Activated T-helper 9 cell treated with anti-CD3 and anti-CD28 coated beads, Interleukin-2, amount 50 U/mL, for 16 hours (primary cell): ENCODE data around the gene LPCAT1.

ENCODE experiments used
- DNase-seq: peaks from one replicate; pipeline ENCODE4 v3.0.0-alpha.2; 2020; ENCODE audit warnings: low read depth

Gene LPCAT1

DNA sequence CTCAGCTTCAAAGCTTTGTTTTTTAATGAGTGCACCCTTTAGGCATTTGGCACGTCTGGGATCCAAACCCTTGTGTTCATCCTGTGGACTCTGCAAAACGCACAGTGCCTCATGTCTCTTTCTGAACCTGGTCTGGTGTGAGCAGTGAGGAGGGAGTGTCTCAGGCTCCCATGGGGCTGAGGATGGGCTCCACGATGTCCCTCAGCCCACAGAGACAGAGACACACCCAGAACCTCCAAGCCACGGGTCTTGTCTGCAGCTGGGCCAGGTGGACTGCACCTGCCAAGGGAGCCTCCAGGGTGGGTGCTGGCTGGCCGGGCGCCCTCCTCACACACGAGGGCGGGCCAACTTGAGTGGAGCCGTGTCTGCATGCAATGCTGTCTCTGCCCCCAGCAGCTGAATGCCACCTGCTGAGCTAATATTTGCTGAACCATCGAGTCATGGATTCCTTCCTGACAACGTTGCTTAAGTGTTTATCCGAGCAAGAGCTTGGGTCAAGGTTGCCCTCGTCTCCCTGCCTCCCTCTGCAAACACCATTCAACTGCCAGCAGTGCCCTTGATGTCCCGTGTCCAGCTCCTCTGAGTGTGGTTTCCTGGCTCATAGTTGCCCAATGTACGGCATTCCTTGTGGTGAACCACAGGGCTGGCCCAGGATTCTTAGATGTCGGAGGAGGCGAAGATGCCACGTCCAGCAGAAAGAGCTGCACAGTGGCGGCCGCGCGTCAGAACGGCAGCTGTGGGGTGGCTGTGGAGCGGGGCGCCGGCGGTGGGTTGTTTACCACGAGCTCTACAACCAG lies 31.4 kb upstream of the LPCAT1 start:
- no peak for DNase-seq

DNA sequence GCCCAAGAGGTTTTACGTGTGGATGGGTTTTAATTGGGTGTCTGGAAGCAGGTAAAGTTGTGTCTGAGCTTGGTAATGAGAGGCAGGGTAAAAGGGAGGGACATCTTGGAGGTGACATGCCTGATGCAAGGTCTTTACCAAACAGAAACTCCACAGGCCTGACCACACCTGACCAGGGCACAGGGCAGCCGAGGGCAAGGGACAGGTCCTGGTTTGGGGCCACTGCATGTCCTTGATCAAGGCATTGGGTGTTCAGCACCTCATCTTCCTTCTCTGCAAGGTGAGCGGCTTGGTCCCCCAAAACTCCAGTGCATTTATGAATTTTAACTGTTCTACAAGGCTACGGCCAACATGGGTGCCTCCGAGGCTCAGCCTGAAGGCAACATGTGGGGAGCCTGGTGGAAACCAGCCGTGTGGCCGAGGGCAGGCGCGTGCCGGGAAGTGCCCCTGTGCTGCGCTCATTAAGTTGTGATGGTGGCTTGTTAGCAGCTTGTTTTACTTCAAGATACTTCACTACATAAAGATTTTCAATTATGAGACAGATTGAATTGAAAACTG lies 30.7 kb upstream of the LPCAT1 start:
- no peak for DNase-seq

DNA sequence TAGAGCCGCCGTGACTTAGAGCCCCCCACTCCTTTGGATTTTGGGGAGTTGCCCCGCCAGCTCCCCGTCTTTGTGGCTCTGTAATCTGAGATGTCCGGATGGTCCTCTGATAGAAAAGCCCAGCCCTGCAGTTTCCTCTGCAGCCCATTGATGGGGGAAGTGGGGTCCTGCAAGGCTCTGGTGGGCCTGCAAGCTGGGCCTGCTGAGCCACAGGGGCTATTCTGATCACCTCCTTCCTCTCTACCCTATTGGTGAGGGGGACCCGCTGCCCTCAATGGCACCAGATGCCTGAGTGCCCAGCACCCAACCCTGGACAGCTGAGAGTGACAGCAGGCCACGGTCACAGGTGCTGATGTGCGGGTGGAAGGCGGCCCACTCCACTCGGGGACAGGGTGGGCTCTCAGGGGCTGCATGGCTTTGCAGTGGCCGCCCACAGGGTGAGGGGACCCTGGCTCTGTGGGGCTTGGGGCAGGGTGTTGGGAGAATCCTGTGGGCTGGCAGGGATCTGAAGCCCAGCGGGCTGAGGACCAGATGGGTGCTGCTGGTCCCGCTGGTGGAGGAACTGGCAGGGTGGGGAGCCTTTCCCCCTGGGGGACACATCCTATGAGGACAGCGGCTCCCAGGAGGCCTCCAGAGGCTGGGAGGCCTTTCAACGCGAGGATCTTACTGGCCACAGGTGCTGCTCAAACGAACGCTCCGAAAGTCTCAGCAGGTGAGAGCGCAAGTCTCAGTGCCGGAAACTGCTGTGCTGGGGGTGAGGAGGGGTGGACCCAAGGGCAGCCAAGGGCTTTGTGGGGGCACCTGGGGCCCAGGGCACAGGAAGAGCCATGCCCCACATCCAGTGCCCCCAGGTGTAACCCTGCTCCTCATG lies 30.0 kb upstream of the LPCAT1 start:
- DNase-seq: no peak

GRCh38 chr5:1552521-1553255 lies 28.9 kb upstream of the LPCAT1 start:
- DNase-seq: no peak

DNA sequence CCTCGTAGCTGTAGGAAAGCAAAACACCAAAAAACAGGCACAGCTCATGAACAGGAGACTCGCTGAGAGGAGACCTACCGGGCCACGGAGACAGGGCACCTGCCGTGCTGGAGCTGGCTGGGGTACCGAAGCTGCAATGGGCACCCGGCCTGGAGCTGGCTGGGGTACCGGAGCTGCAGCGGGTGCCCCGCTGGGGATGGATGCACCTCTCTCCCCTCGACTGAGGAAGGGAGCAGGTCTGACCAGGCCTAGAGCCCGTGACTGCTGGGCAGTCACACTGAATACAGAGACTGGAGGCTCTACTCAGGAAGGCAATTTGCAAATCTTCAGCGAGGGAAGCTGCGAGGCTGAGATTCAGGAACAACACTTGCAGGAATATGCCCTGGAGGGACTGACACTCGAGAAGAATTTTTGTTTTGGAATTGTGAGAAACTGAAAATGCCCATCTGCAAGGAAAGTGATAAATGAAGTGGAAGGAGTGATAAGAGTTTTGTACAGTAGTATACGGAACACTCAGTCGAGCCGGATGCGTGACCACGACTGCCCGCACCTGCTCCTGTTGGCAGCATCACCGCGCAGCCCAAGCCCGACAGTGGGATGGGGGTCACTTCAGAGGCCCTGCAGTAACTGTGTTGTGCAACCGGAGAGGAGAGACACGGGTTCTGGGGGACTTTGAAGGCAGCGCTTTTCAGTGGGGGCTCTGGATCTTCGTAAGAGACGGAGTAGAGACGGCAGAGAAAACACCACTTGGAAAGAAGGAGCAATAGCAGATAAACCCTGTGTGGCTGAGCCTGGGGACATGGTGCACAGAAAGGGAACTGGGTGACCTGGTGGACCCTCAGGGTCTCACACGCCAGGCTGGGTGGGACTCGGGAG lies 27.9 kb upstream of the LPCAT1 start:
- no peak for DNase-seq

DNA sequence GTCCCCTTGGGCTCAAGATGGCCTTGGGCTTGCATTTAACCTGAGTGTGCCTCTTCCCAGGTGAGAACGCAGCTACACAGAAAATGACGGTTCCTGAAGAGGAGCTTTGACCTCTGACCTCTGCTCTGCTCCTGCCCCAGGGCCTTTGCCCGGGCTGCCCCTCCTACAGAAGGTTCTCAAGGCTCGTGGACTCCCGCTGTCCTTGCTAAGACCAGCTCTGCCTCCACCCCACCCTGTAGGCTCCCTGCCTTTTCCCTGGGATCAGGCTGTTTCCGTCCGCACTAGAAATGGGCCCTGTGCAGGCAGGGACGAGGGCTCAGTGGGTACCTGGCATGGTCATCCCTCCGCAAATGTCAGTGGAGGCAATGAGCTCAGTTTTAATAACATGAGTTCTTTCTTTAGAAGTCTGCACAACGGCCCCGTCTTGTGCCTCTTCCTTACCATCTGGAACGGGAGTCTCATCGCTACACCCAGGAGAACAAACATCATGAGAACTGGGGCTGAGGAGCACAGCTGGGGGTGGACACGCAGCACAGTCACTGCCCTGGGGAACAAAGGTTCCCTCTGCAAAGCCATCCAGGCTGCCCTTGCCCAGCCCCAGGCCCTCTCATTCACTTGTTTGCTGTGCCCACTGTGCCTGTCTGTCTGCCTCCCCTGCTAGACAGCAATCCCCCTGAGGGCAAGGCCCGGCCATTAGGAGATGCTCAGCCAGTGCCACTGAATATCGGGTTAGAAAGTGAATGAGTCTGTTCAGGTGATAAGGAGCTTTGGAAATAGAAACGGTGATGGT lies 26.7 kb upstream of the LPCAT1 start:
- DNase-seq: no peak

DNA sequence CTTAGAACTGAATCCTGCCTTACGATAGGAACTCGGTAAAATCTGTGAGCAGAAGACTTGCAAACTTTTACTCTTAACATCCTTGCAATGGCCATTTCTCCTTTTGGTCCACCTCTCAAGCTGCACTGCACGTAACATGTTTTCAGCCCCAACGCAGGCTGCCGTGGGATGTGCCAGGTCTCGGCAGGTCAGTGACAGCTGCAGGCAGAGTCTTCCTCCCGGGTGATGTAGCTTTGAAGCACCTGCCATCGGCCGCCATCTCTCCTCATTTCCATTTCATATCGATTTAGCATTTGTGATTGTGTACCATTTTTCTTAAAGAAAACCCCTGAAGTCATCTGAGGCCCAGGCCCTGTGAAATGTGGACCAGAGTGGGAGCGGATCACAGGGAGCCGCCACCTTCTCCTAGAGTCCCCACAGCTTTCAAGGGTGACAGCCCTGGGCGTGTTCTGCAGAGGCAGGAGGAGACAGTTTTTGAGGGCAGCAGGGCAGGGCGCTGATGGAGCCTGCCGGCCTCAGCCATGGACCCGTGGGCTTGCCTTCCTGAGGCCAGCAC lies 25.8 kb upstream of the LPCAT1 start:
- DNase-seq: no peak

DNA sequence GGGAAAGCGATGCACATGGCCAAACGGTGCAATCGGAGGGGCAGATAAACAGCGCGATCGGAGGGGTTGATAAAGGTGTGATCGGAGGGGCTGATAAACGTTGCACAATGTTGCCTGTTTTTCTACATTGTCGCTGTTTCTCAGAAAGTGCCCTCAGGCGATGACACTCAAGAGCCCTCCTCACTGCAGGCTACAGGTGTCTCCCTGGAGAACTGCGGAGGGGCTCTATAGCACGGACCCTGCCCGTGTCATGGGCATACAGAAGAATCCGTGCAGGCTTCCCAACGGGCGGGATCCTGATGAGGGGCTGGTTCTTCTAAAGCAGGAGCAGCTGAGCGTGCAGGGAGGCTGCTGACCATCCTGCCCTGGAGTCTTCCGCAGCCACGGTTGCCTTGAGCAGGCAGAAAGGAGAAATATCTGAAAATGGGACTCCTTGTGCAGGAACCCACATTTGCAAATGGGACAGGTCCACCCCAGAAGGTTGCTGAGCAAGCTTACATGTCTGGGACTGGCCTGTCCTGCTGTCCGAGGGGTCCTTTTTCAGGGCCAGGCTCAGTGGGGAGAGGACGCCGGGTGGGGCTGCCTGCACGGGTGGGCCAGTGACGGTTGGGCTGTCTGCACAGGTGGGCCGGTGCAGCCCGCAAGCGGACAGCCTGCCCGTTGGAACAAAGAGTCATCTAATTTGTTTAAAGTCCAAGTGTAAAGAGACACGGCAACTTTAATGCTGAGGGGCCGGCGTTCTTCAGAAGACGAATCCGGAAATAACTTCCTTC lies 25.1 kb upstream of the LPCAT1 start:
- DNase-seq: no peak

DNA sequence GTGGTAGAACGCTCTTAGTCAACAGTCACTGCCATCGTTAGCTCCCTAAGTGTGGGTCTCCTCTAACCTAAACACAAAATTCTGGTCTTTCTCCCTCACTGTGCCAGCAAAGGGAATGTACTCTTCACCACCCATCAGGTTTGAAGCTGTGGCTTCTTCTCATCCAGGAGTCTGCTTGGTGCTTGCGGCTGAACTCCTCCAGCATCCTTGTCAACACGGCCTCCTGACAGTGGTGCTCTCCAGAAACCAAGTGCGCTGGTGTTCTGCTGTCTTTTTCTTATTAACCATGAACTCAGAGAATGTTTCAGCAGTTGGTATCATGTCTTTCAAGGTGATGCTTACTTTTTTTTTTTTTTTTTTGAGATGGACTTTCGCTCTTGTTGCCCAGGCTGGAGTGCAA lies 23.9 kb upstream of the LPCAT1 start:
- no peak for DNase-seq

- no peak for DNase-seq
These were observed 23.5 kb upstream of the LPCAT1 start for GRCh38 chr5:1547236-1547635.

DNA sequence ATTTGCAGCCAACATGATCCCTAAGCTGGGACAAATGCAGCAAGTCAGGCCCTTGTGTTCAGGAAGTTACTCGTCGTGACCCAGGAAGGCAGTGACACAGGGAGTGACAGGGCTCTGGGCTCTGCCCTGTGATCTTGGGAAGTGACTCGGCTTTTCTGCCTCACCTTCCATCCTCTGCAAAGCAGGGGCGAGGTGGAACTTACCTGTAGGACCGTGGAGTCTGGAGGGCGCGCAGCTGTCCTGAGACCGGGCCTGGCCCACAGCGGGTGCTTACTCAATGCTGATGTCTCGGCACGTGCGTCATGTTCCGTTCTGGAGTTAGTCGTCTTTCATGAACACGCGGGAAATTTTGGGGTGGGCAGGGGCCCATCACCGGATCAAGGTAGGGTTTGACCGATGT lies 22.8 kb upstream of the LPCAT1 start:
- DNase-seq: no peak

DNA sequence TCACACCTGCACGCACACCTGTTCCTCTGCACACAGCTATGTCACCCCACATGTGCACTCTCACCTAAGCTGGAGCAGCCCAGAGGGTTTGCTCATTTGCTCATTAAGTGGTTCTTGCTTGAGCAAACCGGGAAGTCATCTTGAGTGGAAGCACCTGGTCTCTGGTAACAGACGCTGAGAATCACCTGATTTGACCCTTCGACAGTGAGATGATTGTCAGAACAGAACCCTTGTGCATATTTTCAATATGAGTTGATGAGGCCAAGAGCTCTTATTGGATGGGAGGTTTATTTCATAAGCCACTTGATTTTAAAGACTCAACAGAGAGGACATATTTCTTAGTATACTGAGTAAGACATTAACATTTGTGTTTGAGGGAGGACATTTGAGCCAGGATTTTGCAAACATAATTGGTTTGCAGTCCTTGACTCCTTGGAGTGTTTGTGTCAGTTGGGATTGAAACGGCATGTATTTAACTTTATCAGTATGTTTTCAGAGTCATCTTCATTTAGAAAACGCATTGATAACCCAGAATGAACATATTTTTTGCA lies 22.1 kb upstream of the LPCAT1 start:
- no peak for DNase-seq

DNA sequence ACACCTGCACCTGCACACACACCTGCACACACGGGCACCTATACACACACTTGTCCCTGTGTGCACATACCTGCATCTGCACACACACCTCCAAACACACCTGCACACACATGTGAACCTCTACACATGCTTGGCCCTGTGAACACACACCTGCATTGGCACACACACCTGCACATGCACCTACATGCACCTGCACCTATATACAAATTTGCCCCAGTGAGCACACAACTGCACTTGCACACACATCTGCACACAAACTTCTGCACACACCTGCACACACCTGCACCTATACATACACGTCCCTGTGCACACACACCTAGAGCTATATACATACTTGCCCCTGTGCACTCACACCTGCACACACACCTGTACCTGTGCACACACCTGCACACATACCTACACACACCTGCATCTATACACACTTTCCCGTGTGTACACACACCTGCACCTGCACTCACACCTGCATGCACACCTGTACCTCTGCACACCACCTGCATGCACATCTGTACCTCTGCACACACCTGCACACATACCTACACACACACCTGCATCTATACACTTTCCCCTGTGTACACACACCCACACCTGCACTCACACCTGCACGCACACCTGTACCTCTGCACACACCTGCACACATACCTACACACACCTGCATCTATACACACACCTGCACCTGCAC lies 21.5 kb upstream of the LPCAT1 start:
- no peak for DNase-seq

- DNase-seq: no peak
These were observed 20.7 kb upstream of the LPCAT1 start for GRCh38 chr5:1544294-1544961.

DNA sequence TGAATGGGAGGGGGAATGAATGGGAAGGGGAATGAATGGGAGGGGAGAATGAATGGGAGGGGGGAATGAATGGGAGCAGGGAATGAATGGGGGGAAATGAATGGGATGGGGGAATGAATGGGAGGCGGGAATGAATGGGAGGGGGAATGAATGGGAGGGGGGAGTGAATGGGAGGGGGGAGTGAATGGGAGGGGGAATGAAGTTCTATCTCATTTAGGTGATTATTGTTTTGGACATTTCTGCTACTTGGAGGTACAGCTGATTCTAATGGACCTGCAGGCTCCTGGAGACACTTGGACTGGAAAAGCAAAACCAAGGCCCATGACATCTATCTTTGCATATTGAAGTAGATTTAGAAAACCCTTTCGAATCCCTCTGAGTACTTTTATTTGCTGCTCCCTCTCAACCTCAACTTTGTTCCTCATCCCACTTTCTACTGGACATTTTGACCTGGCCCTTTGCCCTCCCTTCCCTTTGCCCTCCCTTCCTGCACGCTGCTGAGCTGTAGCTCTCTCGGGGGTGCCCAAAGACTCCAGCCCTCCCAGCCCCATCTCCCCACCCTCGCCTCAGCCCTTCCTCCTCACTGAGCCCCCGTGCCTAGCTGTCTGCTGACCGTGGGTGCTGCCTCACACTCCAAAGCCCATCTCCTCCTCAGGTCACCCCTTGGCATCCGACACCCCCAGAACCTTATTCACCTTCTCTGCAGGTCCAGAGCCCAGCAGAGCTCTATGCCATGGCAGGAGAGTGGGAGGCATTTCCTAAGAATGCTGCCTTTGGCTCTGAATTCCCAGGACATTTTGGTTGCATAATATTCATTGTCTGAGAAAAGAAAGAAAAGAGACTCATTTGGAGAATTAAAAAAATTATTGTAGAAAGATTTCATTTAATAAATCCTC lies 19.9 kb upstream of the LPCAT1 start:
- DNase-seq: no peak

DNA sequence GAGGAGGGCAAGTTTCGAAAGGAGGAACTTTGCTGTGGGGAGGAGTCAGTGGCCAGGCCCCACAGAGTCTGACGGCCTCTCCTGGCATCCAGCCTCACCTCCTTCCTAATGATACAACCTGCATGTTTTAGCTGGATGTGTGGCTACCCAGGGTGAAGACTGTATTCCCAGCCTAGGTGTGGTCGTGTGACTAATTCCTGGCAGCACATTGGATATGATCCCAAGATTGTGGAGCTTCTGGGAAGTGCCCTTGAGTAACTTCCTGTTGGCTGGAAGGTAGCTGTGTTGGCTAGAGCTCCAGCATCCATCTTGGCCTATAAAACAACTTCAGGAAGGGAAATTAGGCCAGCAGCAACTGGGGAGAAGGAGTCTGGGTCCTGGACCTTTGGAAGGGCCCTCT lies 19.0 kb upstream of the LPCAT1 start:
- DNase-seq: no peak
